Stimulated activated CD4-positive, alpha-beta T cell treated with anti-CD3 and anti-CD28 coated beads, Interleukin-4, amount 100 ng/mL, for 24 hours (primary cell): ENCODE results near the gene FASTK.
A peak's percentile ranks its signal among the peaks of the same experiment; 100 is the strongest.

Source experiments
- DNase-seq: peaks from one replicate; pipeline ENCODE4 v3.0.0-alpha.2; 2020

The FASTK gene

DNA sequence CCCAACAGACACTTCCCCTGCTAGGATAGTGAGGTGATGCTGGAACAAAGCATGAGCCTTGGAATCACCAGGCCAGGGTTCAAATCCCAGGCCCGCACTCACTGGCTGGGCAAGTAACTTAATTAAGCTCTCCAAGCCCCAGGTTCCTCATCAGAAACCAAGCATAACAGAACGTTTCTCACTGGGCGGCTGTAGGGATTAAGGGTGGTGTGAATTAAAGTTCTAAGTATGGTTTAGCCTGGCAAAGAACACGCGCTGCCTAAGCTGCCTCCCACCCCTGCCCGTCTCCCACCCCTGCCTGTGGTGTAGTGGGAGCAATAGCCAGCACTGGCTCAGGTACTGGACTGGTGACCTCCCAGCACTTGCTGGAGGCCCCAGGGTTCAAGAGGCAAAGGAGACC, 15.6 kb downstream of the FASTK start:
- DNase-seq: no peak

DNA sequence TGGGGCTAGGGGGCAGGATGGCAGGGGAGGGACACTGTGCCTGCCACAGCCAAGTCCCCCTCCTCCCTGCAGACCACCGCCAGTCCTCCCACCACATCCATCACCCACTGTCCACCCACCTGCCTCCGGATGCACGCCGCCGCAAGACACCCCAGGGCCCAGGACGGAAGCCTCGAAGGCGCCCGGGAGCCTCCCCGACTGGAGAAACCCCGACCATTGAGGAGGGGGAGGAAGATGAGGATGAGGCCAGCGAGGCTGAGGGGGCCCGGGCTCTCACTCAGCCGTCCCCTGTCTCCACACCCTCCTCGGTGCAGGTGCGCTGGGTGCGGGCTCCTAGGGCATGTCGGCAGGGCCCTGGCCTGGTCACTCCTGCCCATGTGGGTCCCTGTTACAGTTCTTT, 16.2 kb downstream of the FASTK start:
- no peak for DNase-seq

DNA sequence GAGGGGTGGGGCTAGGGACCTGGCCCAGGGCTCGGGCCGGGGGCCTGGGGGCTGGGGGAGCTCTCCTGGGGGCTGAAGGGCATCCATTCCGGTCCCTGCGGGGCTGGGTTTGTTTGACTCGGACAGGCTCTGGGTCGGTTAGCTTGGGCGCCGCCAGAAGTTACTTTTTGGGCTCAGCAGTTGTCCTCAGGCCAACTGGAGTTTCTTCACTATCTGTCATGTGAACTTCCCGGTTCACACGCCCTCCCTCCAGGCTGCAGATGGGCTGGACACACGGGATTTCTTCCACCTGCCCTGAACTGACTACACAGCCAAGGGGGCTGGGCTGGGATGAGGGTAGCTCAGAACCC, 17.4 kb downstream of the FASTK start:
- DNase-seq: no peak

DNA sequence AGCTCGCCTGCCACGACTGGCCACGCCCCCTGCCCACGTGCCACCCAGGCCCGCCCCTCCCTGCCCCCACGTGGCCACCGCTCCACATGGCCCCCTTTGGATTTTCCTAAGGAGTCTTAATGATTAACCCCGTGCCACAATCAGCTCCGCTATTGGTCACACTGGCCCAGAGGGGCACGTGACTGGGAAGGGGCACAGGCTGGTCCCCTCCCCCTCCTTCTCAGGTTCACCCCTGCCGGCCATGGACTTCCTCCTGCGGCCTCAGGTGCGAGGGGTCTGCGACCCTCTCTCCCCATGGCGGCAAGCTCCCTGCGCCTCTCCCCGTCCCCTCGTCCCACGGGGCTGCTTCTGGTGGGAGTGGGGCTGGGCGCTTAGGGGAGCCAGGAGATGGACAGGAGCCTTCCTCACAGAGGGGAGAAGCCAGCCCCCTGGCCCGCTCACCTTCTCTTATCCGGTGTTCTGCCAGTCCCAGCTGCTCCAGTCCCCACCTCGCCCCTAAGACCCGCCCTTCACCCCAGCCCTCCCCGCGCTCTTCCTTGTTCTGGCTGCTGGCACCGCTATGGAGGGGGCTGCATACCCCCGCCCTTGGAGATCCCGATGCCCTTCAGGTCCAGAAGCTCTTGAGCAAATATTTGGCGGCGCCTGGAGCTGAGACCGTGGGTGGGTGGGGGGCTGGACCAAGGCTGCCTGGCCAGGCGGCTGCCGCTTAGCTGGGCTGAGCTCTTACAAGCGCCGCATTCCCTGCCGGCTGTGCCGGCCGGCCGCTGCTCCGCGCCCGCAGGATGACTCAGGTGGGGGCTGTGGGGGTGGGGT, 18.0 kb downstream of the FASTK start:
- no peak for DNase-seq

DNA sequence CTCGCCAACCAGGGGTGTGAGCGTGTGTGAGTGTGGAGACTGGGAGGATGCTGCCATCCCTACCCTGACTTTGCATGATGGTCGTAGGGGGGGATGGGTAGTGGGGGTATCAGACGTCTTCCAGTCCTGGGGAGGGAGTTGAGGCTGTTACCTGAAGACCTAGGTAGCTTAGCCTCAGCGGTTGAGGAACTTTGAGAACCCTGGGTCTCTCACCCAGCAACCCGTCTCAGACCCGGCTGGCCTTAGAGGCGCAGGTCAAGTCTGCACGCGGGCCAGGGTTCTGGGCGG, 18.6 kb downstream of the FASTK start:
- no peak for DNase-seq

DNA sequence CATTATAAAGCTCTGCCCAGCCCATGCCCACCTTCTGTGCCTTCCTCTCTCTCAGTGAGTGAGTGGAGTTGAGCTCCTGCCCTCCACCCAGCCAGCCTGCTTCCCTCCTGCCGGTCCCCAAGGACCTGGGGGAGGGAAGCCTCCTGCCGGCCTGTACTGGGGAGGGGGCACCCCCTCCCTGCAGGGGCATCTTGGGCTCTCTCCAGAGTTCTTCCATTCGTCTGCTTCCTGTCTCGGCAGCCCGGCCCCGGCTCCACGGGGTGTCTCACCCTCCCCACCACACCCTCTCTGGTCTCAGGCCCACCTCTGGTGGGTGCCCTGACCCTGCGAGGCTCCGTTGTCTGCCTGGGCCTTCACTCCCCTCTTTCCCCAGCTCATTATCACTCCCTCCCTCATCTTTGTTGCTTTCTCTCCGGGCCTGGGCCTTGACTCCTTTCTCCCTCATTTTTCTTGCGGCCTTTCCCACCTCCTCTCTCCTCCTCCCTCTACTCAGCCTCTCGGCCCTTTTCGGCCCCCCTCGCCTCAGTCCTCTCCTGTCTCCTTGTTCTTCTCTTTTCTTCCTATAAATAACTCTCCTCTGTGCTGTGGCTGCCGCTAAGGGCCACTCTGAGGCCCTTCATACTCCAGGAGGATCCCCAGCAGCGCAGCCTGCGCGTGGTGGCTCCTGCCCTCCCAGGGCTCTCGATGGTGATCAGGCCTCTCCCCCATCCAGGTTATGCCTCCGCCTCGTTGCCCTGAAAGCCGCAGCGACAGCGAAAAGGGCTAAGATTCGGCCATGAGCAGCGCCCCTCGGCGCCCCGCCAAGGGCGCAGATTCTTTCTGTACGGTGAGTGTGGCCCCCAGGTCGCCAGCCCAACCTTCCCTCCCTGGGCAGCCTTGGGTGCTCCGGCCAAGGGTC, 19.1 kb downstream of the FASTK start:
- no peak for DNase-seq

DNA sequence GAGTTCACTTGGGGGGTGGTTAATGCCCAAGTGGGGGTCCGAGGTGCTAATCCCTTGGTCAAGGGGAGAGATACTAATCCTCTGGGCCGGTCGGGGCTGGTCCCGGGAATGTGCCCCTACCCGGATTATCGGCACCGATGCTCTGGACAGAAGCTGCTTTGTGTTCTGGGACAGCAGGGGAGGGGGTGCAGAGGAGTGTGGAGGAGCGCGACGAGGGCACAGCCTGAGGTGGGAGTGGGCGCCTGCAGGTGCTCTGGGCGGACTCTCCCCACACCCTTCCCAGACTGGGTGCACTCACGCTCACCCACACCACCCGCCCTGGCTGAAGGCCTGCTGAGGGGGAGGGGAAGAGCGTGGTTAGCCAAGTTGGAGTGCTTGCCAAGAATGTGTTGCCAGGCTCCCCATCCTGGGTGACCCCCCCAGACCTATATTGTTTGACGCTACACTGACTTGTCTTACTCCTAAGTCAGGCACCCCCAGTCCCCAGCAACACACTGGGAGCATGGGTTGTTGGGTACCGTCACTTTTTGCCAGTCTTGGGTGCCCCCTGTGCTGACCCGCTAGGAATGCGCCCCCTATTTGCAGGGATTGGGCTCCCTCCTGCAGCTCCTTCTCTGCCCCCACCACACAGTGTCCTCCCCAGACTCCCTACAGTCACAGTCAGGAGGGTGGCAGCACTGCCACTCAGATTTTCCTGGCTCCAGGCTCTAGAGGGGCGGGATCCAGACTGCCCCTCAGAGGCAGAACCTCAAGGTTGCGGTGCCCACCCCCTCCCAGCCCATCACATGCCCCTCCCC, 20.0 kb downstream of the FASTK start:
- DNase-seq: no peak

DNA sequence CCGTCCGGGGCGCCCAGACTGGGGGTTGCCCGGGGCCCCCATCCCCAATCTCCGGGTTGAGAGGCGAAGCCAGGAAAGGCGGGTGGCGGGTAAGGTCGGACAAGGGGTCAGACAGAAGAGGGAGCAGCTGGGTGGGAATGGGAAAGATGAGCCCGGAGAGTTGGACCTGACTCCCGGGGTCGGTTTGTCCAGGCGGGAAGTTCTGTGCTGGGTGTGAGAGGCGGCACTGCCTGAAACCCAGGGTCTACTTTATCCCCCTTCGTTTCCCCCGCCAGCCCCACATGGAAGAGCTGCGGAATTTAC, 20.5 kb downstream of the FASTK start:
- DNase-seq: no peak

DNA sequence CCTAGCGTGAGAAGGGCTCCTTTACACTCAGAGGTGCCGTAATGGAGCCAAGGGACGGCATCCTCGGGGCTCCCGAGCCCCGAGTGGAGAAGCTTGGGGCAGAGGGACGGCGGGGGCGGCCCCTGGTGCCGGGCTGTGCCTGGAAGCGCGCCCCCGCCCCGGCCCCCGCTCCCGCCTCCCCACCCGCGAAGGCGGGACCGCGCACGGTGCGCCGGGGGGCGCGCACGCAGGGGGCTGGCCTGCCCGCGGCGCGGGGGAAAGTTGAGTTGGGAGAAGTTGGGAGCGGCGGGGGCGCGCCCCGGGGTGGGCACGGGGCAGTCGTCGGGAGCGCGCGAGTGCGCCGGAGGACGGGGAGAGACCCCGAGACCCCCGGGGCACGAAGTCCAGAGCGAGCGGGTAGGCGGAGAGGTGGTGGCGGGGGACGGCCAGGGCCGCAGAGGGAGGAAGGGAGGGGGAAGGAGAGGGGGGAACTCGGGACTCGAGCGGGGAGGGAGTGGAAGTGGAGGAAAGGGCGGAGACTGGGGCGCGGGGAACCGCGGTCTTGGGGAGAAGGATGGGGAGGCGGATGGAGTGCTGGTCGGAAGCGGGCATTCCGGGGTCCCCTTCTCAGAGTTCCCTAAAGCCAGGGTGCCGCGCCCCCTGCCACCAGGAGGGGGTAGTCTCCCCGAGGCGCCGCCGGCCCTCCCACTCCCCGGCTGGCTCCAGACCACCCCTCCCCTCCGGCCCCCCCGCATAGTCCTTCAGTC, 21.1 kb downstream of the FASTK start, which contains the start of gene SLC4A2:
Gene SLC4A2, plus strand, starts transcription at position 223 of the 746 bp plus-strand sequence. CDS start 2,399 bp downstream, outside the sequence.
- peak; percentile 65 for DNase-seq

DNA sequence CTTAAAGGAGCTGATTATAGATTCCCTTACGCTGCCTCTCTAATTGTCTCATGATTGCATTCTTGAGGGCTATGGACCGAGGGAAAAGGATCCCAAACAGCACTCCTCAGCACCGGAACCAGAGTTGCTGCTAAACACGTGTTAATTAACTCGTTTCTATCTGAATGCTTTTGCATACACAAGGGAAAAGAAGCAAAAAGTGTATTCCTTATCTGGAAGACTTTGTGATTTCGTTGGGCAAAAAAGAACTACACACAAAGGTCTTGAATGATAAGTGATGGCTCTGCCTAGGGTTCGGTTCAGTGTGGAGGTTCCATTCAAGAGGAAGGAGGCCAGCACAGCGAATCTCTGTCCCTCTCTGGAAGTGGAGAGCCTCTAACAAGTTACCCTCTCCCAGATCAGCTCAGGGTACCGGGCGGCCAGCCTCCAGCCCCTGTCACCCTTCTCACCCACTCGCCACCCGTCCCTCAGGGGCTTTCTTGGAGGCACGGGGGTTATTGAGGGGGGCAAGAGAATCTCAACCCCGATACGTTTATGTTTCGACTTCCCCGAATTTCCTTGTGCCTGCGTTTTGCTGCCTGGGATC, 21.7 kb downstream of the FASTK start:
- DNase-seq: peak; percentile 17

DNA sequence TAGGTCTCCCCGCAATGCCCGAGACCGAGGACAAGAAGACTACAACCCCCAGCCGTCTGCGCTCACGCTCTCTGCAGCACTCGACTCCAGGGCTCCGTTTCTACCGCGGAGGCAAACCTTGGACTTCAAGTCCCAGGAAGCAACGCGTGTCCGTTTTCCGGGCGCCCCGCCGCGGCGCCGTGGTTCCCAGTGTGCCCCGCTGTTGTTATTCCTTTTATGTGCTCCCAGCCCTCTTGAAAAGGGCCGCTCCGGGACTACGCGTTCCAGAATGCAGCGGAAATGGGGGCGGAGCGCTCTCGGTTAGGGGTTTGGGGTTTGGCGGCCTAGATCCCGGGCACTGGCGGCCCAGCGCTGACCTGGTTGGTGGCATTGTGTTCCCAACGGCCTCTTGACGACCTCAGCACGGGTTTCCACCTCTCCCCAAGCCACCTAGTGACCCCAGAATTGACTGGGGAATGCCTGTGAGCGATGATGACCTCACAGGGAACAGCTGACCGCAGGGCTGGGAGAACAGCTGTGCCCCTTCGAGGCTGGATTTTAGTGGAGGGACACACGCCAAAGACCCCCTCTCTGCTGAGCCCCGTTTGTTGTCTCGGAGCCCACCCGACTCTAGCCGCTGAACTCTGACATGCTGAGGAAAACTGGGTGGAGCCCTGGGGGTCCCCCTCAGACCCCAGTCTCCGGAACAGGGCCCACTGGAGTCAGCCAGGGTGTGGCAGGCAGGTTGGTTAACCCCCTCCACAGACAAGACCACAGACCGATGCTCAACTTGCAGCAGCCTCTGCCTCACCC, 22.4 kb downstream of the FASTK start:
- DNase-seq: peak; percentile 98

DNA sequence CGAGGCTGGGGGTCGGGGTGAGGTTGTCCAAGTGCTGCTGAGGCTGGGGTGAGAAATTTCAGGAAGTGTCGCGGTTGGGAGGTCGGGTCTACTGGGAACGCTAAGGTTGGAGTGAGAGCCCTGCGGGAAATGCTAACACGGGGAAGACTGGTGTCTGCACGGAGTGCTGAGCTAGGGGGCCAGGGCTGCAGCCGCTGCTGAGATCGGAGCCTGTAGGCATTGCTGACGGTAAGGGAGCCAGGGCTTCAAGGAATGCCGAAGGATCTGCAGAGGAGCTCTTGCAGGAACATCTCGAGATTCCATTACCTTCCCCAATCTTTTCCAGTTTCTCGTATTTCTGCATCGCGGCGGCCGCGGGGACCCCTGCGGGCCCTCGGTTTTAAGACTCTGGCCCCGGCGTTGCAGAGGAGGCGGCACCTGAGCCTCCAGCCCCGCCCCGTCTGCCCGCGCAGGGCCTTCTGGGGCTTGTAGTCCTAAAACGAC, 23.1 kb downstream of the FASTK start, which contains the start of gene CDK5:
Gene CDK5, minus strand, starts transcription at position 392 of the 483 bp plus-strand sequence. Its CDS starts 49 bp downstream, at position 343.
- DNase-seq: no peak

DNA sequence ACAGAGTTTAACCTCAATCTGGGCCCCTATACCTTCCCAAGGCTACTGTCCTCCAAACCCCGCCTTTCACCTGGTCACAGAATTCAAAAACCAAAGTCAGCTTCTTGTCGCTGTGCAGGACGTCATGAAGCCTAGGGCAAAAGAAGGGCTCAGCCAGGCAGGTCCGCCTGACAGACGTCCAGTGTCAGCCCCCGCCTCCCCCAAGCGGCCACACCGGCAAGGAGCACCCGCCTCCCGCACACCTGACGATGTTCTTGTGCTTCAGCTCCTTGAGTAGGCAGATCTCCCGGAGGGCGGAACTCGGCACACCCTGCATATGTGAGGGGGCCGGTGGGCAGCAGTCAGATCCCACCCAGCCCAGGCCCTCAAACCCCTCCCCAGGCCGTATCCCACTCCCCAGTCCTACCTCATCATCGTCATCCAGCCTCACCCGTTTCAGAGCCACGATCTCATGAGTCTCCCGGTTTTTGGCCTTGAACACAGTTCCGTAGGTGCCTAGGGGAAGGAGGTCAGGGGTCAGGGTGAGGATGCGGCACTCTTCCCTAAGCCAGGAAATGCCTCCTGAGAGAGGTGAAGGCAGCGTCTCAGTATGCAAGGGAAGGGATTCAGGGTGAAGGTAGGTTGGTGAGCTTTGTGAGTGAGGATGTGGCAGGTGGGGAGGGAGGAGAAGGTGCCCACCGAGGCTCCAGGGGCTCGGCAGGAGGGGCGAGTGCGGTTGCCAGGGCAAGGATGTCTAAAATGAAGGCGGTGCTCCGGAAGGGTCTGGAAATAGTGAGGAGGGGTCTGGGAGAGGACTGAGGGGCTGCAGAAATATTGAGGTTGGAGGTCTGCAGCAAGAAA, 23.7 kb downstream of the FASTK start:
- DNase-seq: no peak

DNA sequence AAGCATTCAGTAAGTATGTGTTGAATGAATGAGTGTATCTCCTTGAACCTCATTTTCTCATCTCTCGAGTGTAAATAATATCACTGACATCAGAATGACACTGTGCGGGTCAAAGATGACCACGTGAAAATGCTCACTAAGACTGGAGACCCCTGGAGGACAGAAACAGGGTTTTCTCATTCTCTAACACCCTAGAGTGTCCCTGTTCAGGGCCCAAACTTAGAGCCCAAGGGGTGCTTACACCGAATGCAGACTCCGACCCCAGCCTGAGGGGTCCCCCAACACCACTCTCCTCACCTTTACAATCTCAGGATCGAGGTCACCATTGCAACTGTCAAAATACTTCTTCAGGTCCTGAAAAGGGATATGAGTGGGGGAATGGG, 24.3 kb downstream of the FASTK start:
- no peak for DNase-seq

DNA sequence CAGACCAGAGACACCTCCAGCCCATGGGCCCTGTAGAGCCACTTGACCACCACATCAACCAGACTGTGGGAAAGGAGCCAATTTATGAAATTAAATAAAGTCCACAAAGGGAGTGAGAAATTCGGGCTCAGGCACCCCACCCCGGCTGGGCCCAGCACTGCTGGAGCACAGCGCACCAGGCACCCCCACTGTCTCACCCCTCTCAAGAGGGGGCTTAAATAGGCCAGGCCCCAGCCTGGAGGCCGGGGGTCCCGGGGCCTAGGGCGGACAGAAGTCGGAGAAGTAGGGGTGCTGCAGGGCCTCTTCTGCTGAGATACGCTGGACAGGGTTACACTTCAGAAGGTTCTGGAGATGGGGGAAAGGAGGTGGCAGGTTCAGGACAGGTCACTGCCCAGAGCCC, 26.9 kb downstream of the FASTK start:
- no peak for DNase-seq

DNA sequence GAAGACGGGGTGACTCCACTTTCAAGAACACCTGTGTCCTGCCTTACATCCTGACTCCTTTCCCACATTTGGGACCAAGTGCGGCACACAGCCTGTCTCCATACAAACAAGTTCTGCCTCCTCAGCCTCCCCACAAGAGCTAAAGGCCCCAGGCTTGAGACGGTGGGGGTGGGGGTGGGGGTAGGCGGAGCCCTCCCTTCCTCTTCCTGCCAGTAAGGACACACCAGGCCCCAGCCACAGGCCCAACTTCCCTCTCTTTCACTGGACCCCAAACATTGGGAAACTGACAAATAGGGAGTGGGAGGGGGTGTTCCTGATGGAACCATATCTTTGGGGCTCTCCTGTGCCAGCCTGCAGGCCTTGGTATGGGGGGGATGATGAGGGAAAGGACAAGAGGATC, 27.5 kb downstream of the FASTK start:
- DNase-seq: no peak

DNA sequence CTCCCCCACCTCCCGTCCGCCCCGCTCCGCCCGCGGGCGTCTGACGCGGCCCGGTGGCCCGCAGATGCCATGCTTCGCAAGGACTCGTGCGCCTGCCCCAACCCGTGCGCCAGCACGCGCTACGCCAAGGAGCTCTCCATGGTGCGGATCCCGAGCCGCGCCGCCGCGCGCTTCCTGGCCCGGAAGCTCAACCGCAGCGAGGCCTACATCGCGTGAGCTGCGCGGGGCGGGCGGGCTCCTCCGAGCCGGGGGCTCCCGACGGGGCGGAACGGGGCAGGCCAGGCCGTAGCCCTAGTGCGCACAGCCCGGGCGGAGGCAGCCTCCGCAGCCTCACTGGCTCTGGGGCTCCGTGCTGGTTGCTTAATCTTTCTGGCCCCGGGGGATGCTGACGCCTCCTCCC, 29.5 kb downstream of the FASTK start:
- DNase-seq: peak; percentile 65

DNA sequence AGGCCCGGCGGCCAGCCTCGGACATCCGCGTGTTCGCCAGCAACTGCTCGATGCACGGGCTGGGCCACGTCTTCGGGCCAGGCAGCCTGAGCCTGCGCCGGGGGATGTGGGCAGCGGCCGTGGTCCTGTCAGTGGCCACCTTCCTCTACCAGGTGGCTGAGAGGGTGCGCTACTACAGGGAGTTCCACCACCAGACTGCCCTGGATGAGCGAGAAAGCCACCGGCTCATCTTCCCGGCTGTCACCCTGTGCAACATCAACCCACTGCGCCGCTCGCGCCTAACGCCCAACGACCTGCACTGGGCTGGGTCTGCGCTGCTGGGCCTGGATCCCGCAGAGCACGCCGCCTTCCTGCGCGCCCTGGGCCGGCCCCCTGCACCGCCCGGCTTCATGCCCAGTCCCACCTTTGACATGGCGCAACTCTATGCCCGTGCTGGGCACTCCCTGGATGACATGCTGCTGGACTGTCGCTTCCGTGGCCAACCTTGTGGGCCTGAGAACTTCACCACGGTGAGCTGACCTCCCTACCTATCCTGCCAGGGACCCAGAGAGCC, 31.6 kb downstream of the FASTK start:
- DNase-seq: no peak

DNA sequence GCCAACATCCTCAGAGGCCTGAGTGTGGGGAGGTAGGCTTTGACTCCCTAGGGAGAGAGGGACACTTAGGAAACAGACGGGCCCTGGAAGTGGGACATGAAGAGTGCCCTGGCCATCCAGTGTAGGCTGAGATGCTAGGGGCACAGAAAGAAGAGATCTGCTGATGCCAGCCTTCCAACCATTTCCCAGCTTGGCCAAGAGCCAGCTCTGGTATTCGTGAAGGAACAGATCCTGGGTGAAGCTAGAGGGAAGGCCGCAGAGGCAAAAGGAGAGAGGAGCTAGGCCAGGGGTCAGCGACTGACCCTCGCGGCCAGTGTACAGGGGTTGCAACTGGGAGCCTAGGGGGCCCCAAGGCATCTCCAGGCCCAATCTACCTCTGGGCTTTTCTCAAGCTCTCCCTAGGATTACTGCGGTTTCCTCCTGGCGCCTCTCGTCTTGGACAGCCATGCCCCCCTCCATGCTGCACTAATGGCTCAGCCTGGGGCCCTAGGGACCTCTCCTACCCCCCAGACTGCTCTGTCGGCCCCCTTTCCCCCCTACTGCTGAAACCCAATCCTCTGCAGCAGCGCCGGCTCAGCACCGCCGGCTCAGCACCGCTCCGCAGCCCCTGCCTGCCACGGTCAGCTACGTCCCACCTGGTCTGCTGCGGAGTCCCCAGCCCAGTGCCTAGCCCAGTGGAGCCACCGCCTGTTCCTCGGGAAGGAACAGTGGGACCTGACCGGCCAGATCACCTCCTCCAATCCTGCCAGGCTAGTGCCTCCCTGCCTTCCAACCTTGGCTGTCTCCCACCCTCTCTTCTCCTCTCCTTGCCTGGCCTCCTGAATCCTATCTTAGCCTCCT, 32.4 kb downstream of the FASTK start, which contains the start of gene ASIC3:
Gene ASIC3, plus strand, starts transcription at position 556 of the 840 bp plus-strand sequence. CDS start 355 bp downstream, outside the sequence.
- no peak for DNase-seq
